OCI-LY1 (cell line): Measurements from ENCODE around the gene ANKRD65.

Experiments
- H2AFZ ChIP-seq: fragments of 200-600 bp; sonication (generic), shearing (Covaris generic); 2 replicates; pipeline ENCODE4 v1.6.0; 2014; ENCODE audit warnings: antibody characterized with exemption, mild to moderate bottlenecking, low read length
- H3F3A ChIP-seq: fragments of 200-600 bp; sonication (generic), shearing (Covaris generic); 2 replicates; pipeline ENCODE4 v1.6.0; 2014; ENCODE audit warnings: mild to moderate bottlenecking, antibody characterized with exemption, low read length, moderate library complexity; ENCODE audit not compliant: insufficient read depth
- H3K27ac ChIP-seq: fragments of 200-600 bp; sonication (generic); 2 replicates; pipeline ENCODE4 v1.5.1; 2014; ENCODE audit warnings: low read length, mixed run types, mild to moderate bottlenecking, low read depth; ENCODE audit not compliant: poor library complexity, severe bottlenecking
- H3K27me3 ChIP-seq: fragments of 200-600 bp; sonication (generic); 2 replicates; pipeline ENCODE4 v1.6.0; 2014; ENCODE audit warnings: antibody characterized with exemption, mild to moderate bottlenecking, low read length, moderate library complexity; ENCODE audit not compliant: insufficient read depth
- H3K36me3 ChIP-seq: fragments of 200-600 bp; sonication (generic); 2 replicates; pipeline ENCODE4 v1.6.1; 2014; ENCODE audit warnings: mild to moderate bottlenecking, antibody characterized with exemption, low read length, moderate library complexity, mixed read lengths; ENCODE audit not compliant: insufficient read depth
- H3K4me1 ChIP-seq: fragments of 200-600 bp; sonication (generic); 2 replicates; pipeline ENCODE4 v1.5.1; 2014; ENCODE audit warnings: mild to moderate bottlenecking, low read length, moderate library complexity; ENCODE audit not compliant: insufficient read depth, severe bottlenecking
- H3K4me2 ChIP-seq: fragments of 200-600 bp; sonication (generic), shearing (Covaris generic); 2 replicates; pipeline ENCODE4 v1.6.1; 2014; ENCODE audit warnings: low read length
- H3K4me3 ChIP-seq: fragments of 200-600 bp; sonication (generic); 2 replicates; pipeline ENCODE4 v1.5.1; 2014; ENCODE audit warnings: low read length, low read depth, mild to moderate bottlenecking, mixed read lengths; ENCODE audit not compliant: poor library complexity, severe bottlenecking
- H3K79me2 ChIP-seq: fragments of 200-600 bp; shearing (Covaris generic); 2 replicates; pipeline ENCODE4 v1.6.1; 2016; ENCODE audit warnings: mixed run types, low read length, mixed read lengths; ENCODE audit not compliant: insufficient read depth
- H3K9ac ChIP-seq: fragments of 200-600 bp; sonication (generic), shearing (Covaris generic); 2 replicates; pipeline ENCODE4 v1.6.1; 2014; ENCODE audit warnings: mild to moderate bottlenecking, low read length, mixed read lengths
- H3K9me2 ChIP-seq: fragments of 200-600 bp; sonication (generic), shearing (Covaris generic); 2 replicates; pipeline ENCODE4 v1.6.1; 2014; ENCODE audit warnings: low read depth, mild to moderate bottlenecking, low read length, mixed read lengths
- H3K9me3 ChIP-seq: fragments of 200-600 bp; shearing (Covaris generic); 2 replicates; pipeline ENCODE4 v1.6.1; 2014; ENCODE audit warnings: low read length, mixed read lengths
- H4K20me1 ChIP-seq: fragments of 200-600 bp; sonication (generic), shearing (Covaris generic); 2 replicates; pipeline ENCODE4 v1.6.0; 2016; ENCODE audit warnings: mild to moderate bottlenecking, low read length; ENCODE audit not compliant: insufficient read depth
- EZH2 ChIP-seq: fragments of 200-600 bp; sonication (generic), shearing (Covaris generic); IDR thresholded peaks from 2 replicates; pipeline ENCODE4 v1.8.0; 2017; ENCODE audit warnings: borderline replicate concordance, mixed run types, mild to moderate bottlenecking, antibody characterized with exemption, low read length, moderate library complexity, mixed read lengths
- TF ChIP-seq, protein P1 (sequence below): fragments of 200-600 bp; sonication (generic), shearing (Covaris generic); IDR thresholded peaks from 2 replicates; pipeline ENCODE4 v1.5.1; 2017; ENCODE audit warnings: mild to moderate bottlenecking, antibody characterized with exemption, low read length, moderate library complexity, mixed read lengths

ANKRD65 gene

DNA sequence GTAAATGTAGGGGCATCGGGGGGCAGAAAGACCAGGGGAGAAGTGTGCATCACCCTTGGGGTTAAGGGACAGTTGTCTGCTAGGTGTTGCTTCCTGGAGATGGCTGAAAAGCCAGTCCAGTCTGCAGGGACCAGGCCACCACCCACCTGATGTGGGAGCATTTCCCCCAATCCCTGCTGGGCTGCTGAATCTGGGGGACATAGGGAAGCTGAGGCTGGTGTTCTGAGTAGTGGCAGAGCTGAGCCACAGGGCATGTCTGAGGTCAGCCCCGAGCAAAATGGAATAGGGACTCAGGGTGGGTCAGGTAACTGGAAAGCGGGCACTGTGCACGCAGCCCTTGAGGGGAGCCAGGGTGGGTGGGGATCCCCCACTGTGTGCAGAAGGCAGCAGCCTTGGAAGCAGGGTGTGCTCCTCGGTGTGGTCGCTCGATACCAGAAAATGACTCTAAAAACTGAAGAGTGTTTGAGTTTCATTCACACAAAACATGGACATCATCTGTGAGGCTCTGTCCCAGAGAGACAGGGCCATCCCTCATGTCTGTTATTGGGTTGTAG is 19.5 kb downstream of the ANKRD65 start:
- no peak overlapping the region; the same call in 1 of the 2 replicates for H3K4me2 ChIP-seq
- no peak overlapping the region for H3K9ac ChIP-seq
- H4K20me1 ChIP-seq, result no peaks in the 10 kb centered on the region
- TF ChIP-seq, protein P1, sequence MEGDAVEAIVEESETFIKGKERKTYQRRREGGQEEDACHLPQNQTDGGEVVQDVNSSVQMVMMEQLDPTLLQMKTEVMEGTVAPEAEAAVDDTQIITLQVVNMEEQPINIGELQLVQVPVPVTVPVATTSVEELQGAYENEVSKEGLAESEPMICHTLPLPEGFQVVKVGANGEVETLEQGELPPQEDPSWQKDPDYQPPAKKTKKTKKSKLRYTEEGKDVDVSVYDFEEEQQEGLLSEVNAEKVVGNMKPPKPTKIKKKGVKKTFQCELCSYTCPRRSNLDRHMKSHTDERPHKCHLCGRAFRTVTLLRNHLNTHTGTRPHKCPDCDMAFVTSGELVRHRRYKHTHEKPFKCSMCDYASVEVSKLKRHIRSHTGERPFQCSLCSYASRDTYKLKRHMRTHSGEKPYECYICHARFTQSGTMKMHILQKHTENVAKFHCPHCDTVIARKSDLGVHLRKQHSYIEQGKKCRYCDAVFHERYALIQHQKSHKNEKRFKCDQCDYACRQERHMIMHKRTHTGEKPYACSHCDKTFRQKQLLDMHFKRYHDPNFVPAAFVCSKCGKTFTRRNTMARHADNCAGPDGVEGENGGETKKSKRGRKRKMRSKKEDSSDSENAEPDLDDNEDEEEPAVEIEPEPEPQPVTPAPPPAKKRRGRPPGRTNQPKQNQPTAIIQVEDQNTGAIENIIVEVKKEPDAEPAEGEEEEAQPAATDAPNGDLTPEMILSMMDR, result no peak
- no peak for TF ChIP-seq EZH2
- H3K9me3 ChIP-seq, result no peaks in the 10 kb centered on the region
- peaks cover 45% of the 10 kb centered on the region for H3K4me1 ChIP-seq
- H2AFZ ChIP-seq, result no peak overlapping the region
- no peaks in the 10 kb centered on the region for H3K9me2 ChIP-seq
- H3K27me3 ChIP-seq, result no peaks in the 10 kb centered on the region
- H3F3A ChIP-seq, result no peaks in the 10 kb centered on the region
- peak overlapping the region; percentile 98 for H3K4me3 ChIP-seq
- H3K79me2 ChIP-seq, result peaks cover 36% of the 10 kb centered on the region
- H3K27ac ChIP-seq, result no peak overlapping the region
- peaks cover 81% of the 10 kb centered on the region for H3K36me3 ChIP-seq

DNA sequence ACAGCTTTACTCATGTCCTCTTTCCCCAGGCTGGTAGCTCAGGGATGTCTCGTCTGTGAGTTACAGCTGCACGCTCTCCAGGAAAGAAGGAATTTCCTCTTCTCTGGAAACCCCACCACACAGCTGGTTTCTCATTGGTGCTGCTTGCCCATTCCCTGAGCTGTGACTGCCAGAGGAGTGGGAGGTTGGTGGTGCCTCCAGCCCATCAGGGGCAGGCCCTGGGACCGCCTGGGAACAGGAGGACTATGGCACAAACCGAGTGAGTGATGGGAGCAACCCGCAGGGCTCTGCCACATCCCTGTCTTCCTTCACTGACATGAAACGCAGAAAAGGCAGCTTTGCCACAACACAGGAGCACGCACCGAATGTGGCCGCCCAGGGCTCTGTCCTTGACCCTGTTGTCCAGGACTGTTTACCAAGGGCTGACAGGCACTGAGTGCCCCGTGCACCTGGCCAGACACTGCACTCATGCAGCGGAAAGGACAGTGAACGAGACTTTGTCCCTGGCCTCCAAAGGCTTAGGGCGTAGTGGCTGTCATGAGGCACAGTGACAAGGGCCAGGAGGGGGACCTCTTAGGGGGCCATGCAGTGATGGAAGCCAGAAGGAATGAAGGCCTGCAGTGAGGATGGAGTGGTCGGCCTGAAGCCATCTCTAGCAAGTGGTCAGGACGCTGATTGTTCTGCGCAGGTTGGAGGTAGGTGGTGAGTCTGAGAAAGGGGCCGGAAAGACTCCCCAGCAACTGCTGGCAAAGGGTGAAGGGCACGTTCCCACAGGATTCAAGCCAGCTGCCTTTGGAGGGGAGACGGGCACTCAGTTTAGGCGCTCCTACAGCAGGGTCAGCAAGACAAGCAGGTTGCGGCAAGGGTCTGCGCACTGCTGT is 20.3 kb downstream of the ANKRD65 start:
- peak overlapping the region; percentile 55 for H3K27ac ChIP-seq
- no peaks in the 10 kb centered on the region for H3K9me2 ChIP-seq
- peak overlapping the region; percentile 98 for H3K4me2 ChIP-seq
- peaks cover 28% of the 10 kb centered on the region for H3K79me2 ChIP-seq
- H2AFZ ChIP-seq, result no peak overlapping the region
- no peak for TF ChIP-seq EZH2
- TF ChIP-seq, protein P1, result no peak
- H3F3A ChIP-seq, result no peaks in the 10 kb centered on the region
- H3K9me3 ChIP-seq, result no peaks in the 10 kb centered on the region
- H3K4me3 ChIP-seq, result peak overlapping the region; percentile 98
- H3K9ac ChIP-seq, result peak overlapping the region; percentile 98
- no peaks in the 10 kb centered on the region for H4K20me1 ChIP-seq
- no peaks in the 10 kb centered on the region for H3K27me3 ChIP-seq
- peaks cover 81% of the 10 kb centered on the region for H3K36me3 ChIP-seq
- peaks cover 38% of the 10 kb centered on the region for H3K4me1 ChIP-seq

DNA sequence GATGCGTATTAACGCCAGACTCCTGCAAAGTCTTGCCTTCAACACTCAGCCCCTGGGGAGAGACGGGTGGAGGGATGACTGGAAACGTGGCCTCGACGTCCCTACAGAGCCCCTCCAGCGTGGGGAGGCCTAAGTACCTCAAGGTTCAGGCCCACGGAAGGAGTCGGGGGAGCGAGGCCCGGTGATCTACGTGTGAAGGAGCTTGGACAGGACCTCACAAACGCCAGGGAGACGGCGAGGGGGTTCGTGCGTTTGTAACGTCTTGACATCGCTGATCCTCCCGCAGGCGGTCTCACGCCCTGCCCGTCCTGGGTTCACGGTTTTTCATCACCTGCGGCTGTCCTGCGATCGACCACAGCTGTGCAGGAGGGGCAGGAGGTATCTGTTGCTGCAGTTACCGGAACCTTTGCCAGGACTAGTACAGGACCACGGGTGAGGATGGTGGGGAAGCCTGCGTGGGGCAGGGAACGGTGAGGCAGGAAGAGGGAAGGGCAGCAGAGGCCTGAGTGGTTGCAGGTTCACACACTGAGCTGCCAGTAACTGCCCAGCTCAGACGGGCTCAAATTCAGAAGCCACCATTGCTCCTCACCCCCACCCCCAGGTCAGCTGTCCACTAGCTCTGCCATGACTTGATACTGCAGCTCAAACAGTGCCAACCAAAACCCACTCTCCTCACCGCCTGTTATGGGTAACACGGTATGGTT is 21.1 kb downstream of the ANKRD65 start:
- Histone ChIP-seq H3K9ac (peak overlapping the region; percentile 98), H3K27me3 (no peaks in the 10 kb centered on the region), H2AFZ (no peak overlapping the region), H3K9me2 (no peaks in the 10 kb centered on the region), H3K9me3 (no peaks in the 10 kb centered on the region), H3K36me3 (peaks cover 81% of the 10 kb centered on the region), H3K79me2 (peaks cover 24% of the 10 kb centered on the region), H3K4me3 (peak overlapping the region; percentile 98), H3K4me2 (peak overlapping the region; percentile 98), H3F3A (no peaks in the 10 kb centered on the region), H4K20me1 (no peaks in the 10 kb centered on the region), H3K4me1 (peaks cover 33% of the 10 kb centered on the region), H3K27ac (peak overlapping the region; percentile 55)
- TF ChIP-seq EZH2, result no peak
- TF ChIP-seq, protein P1, result no peak
